Inflammatory macrophage treated with lipopolysaccharide for 1 hour (primary cell): Measurements from ENCODE around the gene SGTA.

Experiments
- DNase-seq, 2 donors: peaks; one replicate each; pipeline ENCODE4 v3.0.0-alpha.2; 2020 to 2022

SGTA gene

GRCh38 chr19:2768365-2769132 lies 14.5 kb downstream of the SGTA start:
- no peak for DNase-seq

DNA sequence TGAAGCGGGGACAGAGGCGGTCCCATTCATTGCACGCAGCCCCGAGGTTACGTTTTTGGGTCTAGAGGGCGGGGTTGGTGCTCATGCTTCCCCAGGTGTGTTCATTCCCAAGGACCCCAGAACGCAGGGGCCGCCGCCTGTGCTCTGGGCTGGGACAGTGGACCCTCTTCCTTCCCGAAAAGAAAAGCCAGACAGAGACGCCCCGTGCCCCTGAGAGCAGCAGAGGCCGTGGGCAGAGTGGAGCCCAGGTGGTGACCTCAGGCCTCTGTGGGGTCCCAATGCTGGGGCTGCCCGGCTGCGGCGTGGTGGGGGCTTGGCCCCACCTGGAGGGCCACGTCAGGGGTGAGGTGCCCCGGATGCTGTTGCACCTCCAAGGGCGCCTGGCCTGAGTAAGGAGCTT lies 15.4 kb downstream of the SGTA start:
- no peak for DNase-seq

DNA sequence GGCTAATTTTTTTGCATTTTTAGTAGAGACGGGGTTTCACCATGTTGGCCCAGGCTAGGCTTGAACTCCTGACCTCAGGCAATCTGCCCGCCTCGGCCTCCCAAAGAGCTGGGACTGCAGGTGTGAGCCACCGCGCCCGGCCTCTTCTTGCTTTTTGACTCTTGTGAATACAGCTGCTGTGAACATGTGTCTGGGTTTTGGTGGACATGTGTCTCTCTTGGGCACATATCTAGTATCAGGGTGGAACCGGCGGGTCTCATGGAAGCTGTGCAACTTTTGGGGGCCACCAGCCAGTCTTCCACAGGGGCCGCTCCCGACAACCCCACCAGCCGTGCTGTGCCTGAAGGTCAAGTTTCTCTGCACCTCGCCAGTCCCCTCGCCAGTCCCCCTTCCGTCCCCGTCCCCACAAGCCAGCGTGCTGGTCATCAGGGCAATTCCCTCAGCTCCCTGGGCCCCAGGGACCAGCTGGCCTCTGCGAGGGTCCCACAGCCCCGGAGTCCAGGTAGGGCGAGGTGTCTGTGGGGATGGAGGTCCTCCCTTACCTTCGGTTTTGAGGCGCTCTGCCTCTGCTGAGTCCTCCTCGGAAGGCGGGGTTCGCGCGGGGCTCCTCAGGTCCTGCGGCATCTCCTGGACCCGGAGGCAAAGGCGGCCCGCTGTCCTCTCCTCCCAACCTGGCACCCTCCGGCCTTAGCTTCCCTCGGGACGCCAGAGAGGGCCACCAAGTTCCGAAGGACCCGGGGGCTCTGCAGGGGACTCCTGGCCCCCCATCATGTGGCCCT lies 16.3 kb downstream of the SGTA start:
- no peak for DNase-seq

- no peak for DNase-seq
Observed at GRCh38 chr19:2765376-2765775, 17.7 kb downstream of the SGTA start.

GRCh38 chr19:2764945-2765344 lies 18.1 kb downstream of the SGTA start:
- no peak for DNase-seq

DNA sequence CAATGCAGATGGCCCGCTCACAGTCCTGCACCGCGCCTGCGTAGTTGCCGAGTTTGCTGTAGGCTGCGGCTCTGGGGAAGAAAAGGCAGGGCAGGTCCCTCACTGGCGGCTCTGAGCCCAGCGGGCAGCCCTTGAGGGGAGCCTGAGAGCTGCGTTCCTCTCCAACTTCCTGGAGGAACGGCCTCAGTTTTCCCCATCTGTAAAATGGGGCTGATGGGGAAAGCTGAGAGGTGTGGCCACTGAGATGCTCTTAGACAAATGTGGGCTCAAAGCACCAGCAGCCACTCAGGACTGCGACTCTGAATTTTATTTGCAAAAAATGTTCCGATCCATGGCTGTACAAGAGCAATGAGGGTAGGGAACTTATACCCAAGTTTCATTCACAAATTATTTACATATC lies 19.4 kb downstream of the SGTA start:
- DNase-seq = no peak

DNA sequence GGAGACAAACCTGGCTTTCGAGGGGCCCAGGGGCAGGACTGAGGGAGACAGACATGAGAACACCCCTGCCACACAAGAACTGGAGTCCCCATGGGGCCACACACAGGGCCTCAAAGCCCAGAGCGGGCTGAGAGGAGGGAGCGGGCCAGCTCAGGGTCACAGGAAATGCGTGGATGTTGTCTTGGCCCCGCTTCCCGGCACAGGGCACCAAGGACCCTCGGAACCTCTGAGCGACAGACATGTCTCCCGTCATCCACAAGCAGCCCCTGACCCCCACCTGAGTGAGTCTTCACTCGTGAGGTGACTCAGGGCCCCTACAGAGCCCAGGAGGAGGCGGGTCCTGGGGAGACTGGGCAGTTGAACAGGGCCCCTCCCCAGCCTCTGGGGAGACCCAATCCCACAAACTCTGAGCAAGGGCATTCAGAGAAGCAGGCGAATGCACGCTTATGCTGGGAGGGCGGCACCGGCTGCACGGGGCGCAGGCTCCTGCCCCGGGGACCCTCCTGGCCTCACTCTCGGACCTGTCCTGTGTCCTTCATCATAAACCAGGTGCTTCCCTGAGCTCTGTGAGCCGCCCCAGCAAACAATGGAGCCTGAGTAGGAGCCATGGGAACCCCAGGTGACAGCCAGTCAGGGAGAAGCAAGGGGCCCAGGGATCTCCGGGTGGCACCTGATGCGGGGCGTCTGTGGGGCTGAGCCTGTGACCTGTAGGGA lies 20.1 kb downstream of the SGTA start:
- no peak for DNase-seq

DNA sequence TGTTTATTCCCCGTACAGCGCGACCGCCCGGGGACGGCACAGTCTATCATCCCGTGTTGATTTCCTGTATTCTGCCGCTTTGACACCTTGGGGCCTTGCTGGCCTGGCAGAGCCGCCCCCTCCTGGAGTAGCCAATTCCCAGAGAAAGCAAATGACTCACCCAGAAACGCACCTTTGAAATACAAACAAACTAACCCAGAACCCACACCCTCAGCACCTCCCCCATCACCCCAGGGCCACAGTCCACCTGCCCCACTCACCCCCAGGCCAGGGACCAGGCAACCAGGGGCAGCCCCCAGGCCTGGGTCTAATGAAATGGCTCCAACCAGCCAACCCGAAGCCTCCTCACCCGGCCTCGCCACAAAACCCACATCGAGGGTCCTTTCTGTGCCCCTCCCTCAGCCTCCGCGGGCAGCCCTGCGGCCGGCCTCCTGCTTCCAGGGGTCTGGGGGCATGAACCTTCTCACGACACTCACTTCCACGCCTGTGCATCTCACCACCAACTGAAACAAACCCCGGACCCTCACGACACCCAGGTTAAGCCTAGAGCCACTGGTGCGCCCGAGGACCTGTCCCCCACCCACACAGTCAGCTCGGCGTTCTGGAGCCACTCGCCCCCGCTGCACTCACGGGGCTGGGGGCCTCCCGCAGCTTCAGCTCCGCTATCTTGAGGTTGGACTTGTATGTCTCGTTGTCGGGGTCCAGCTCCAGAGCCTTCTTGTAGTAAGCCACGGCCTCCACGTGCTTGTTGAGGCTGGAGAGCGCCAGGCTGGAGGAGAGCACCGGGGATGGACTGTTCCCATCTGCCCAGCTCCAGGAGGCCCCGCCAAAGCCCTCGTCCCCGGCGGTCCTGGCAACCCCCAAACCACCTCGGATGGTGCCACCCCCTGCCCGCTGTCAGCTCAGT lies 20.9 kb downstream of the SGTA start:
- DNase-seq = no peak

DNA sequence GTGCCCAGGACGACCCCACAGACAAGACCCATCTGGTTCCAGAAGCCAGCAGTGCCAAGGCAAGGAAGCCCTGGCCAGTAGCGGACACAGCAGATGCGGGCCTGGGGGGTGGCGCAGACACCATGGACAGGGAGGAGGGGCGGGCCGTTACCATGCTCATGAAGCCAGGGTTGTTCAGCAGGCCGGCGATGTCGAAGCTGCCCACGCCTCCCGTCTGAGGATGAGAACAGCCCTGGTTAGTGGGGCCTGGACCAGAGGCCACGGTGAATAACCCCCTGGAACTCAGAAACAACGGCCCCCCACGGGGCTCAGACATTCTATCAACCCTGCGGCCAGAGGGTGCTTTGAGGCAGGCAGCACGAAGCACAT lies 21.8 kb downstream of the SGTA start:
- no peak for DNase-seq

- no peak for DNase-seq
Observed at GRCh38 chr19:2759965-2760364, 23.1 kb downstream of the SGTA start.

GRCh38 chr19:2759362-2759761 lies 23.7 kb downstream of the SGTA start:
- peak in 1 of 2 donors; percentile 42 for DNase-seq

- DNase-seq = no peak
Observed at GRCh38 chr19:2758601-2759313, 24.3 kb downstream of the SGTA start.

DNA sequence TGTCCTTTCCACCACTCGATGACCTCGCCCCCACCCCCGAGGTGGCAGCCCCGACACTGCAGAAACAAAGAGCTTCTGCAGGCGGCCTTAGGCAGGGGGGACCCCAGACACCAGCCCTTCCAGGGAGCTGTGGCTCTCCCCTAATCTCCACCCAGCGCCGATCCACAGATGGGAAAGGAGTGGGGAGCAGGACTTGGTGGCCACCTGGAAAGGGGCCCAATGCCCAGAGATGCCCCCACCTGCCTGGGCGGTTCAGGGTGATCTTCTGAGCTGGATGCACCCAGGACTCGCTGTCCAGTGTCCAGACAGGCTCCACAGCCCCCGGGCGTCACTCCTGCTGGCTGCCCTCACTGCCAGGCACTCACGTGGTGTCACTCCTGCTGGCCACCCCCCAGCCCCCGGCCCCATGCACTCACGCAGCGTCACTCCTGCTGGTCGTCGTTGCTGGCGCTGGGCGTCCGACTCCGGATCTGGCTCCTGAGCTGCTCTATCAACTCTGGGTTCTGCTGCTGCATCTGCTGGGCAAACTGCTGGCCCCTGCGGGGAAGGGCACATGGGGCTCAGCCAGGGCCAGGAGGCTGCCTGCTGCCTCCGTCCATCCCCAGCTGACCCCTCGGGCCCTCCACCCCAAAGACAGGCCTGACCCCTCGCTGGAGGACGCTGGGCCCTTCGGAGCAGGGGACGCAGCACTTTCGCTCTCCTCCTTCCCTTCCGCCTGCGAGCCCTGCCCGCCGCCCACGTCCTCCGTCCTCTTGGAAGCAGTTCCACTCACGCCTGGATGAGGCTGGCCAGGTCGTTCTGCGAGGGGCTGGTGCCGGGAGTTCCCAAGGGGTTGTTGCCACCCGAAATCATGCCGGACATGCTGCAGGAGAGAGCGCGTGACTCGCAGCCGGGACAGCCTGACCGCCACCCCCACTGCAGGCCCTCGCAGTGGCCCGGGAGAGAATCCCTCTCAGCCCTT lies 25.9 kb downstream of the SGTA start:
- no peak for DNase-seq

- no peak for DNase-seq
Observed at GRCh38 chr19:2756477-2756876, 26.6 kb downstream of the SGTA start.

- DNase-seq = no peak
Observed at GRCh38 chr19:2755811-2756210, 27.3 kb downstream of the SGTA start.

GRCh38 chr19:2755448-2755705 lies 27.7 kb downstream of the SGTA start:
- no peak for DNase-seq

GRCh38 chr19:2754659-2755447 lies 28.2 kb downstream of the SGTA start:
- DNase-seq = no peak

DNA sequence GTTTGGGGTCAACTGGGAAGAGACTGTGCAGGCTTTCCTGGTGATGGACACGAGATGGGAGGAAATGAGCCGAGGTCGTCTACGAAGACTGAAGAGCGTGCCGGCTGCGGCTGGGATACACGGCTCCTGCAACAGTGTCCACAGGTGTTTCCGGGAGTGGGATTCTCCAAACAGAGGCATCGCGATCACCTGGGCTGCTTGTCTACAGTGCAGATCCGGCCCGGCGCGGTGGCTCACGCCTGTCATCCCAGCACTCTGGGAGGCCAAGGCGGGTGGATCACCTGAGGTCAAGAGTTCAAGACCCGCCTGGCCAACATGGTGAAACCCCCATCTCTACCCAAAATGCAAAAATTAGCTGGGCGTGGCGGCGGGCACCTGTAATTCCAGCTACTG lies 31.6 kb downstream of the SGTA start:
- DNase-seq = no peak

GRCh38 chr19:2750808-2751437 lies 32.1 kb downstream of the SGTA start:
- DNase-seq = peak; percentile 64 to 69

- no peak for DNase-seq
Observed at GRCh38 chr19:2747349-2747748, 35.7 kb downstream of the SGTA start.
